GM19023 (cell line): Measurements from ENCODE around the gene TMEM63B.
"Not testable (repeated sequence)": the region's sequence is repeated elsewhere in the genome, so short reads cannot be mapped to it uniquely, and the experiment has no call there.

Experiments used
- ATAC-seq: cut with Tn5 transposase; IDR thresholded peaks from one replicate; pipeline ENCODE4 v1.9.1; 2021; ENCODE audit warnings: mild to moderate bottlenecking, moderate library complexity; ENCODE audit not compliant: unreplicated experiment

The TMEM63B gene

DNA sequence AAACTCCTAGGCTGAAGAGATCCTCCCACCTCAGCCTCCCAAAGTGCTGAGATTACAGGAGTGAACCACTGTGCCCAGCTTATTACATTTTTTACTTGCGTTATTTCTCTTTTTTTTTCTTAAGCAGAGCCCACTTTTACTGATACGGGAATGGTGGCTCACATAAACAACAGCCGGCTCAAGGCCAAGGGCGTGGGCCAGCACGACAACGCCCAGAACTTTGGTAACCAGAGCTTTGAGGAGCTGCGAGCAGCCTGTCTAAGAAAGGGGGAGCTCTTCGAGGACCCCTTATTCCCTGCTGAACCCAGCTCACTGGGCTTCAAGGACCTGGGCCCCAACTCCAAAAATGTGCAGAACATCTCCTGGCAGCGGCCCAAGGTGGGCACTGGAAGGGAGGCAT lies 41.8 kb downstream of the TMEM63B start:
- ATAC-seq = no peak

DNA sequence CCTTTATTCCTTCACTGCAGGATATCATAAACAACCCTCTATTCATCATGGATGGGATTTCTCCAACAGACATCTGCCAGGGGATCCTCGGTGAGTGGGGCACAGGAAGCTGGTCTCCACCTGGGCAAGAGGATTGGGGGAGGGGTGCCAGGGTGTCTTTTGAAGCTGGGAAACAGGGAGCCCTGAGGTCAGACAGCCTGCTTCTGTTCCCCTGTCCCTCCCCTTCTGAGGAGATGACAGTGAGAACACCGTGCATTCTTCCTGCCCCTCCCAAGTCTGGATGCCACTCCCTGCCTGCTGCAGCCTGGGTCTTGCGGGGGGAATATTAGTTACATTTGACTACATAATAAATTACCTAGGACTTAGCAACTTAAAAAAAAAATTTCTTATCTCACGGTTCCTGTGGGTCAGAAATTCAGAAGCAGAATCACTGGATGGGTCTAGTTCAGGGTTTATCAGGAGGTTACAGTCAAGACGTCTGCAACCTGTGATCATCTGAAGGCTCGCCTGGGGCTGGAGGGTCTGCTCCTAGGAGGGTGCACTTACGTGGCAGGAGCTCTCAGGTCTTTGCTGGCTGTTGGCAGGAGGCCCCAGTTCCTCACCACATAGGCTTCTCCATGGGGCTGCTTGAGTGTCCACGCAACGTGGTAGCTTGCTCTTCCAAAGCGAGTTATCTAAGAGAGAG lies 42.7 kb downstream of the TMEM63B start:
- no peak for ATAC-seq

- ATAC-seq = no peak
These were observed 44.7 kb downstream of the TMEM63B start for GRCh38 chr6:44171899-44172546.

DNA sequence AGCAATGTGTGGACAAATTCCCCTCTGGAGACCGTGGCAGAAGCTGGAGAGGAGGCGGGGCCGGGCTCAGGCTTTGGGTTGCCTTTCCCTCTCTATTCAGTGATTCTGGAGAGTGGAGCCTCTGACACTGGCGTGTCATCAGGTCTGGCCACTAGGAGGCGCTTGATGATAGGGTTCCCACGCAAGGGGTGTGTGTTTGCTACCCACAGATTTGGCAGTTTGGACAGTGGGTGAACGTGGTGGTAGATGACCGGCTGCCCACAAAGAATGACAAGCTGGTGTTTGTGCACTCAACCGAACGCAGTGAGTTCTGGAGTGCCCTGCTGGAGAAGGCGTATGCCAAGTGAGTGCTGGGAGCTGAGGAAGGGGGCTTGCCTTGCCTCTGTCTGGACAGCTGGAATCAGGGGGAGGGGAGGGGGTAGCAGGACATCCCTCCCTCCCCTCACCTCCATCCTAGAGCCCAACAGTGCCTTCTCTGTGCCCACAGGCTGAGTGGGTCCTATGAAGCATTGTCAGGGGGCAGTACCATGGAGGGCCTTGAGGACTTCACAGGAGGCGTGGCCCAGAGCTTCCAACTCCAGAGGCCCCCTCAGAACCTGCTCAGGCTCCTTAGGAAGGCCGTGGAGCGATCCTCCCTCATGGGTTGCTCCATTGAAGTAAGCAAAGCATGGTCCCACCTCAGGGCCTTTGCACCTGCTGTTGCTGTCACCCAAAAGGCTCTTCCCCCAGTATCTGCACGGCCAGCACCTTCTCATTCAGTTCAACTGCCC lies 45.6 kb downstream of the TMEM63B start:
- peak; percentile 75 for ATAC-seq

- ATAC-seq = no peak
These were observed 48.9 kb downstream of the TMEM63B start for GRCh38 chr6:44176130-44176761.

GRCh38 chr6:44176762-44177509 lies 49.6 kb downstream of the TMEM63B start:
- no peak for ATAC-seq

DNA sequence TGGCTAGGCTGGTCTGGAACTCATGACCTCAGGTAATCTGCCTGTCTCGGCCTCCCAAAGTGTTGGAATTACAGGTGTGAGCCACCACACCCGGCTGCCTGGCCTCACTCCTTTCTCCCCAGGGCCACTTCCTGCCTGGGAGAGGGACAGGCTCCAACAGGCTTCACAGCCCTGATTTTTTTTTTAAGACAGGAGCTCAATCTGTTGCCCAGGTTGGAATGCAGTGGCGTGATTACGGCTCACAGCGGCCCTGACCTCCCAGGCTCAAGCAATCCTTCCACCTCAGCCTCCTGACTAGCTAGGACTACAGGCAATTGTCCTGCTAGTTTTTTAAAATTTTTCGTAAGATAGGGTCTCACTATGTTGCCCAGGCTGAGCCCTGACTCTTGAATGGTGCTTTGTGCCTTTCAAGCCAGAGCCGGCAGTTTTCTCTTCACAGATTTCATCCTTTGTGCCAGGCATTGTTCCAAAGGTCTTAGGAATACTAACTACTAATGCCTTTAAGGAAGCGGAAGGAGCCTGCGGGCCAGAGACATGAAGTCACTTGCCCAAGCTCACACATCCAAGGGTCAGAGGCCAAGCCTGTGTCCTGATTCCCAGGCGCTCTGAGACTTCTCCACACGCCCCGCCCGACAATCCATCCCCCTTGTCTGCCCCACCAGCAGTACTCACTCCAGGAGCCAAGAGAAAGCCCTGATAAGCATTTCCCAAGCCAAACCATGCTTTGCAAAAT lies 50.5 kb downstream of the TMEM63B start:
- no peak for ATAC-seq

DNA sequence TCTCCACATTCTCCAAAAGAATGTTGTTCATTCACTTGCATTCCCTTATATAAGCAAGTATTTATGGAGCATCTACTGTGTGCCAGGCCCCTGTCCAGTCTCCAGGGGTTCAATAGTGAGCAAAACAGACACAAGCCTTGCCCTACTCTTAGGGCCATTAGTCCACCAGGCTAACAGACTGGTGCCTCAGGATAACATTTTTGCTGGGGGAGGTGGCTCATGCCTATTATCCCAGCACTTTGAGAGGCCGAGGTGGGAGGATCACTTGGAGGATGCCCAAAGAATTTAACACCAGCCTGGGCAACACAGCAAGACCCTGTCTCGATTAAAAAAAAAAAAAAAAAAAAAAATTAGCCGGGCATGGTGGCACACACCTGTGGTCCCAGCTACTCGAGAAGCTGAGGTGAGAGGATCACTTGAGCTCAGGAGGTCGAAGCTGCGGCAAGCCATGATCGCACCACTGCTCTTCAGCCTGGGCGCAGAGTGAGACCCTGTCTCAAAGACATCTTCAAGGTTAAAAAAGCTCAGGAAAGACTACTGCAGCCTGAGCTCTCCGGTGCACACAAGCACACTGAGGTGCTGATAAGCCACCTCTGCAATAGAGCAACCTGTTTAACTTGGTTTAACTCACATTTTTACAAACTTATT lies 51.2 kb downstream of the TMEM63B start:
- no peak for ATAC-seq

GRCh38 chr6:44179072-44179536 lies 51.8 kb downstream of the TMEM63B start:
- no peak for ATAC-seq

- no peak for ATAC-seq
These were observed 52.3 kb downstream of the TMEM63B start for GRCh38 chr6:44179648-44180047.

GRCh38 chr6:44180406-44180805 lies 53.1 kb downstream of the TMEM63B start:
- no peak for ATAC-seq

DNA sequence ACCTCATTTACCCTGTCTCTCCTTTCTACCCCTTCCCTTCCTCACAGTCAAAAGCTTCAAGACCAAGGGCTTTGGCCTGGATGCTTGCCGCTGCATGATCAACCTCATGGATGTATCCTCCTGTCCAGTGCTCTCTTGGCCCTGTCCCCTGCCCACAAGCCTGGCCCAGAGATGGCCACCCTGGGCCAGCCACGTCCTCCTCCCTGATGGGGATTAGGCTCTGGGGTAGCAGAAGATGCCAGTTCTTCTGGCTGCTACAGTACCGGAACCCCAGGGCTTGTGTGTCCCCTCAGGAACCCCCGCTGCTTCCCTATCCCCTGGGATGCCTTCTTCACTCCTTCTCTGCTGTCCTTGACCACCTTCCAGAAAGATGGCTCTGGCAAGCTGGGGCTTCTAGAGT lies 53.5 kb downstream of the TMEM63B start:
- no peak for ATAC-seq

GRCh38 chr6:44181784-44182183 lies 54.4 kb downstream of the TMEM63B start:
- not testable (repeated sequence) for ATAC-seq

- ATAC-seq = no peak
These were observed 55.6 kb downstream of the TMEM63B start for GRCh38 chr6:44182911-44183390.

DNA sequence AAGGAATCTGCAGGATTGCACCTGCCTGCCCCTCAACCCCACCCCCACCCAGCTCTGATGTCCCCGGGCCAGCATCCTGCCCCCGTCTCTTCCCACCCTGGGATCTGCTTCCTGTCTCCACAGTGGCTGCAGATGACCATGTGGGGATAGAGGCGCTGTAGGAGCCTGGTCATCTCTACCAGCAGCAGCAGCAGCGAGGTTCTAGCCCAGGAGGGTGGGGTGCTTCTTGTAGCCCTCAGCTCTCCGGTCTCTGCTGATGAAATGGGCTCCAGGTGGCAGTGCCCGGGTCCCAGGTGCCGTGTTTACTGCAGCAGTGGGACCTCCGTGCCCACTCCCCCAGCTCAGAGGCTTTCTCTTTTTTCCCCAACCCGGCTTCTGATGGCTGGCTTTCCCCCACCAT lies 56.4 kb downstream of the TMEM63B start:
- no peak for ATAC-seq

DNA sequence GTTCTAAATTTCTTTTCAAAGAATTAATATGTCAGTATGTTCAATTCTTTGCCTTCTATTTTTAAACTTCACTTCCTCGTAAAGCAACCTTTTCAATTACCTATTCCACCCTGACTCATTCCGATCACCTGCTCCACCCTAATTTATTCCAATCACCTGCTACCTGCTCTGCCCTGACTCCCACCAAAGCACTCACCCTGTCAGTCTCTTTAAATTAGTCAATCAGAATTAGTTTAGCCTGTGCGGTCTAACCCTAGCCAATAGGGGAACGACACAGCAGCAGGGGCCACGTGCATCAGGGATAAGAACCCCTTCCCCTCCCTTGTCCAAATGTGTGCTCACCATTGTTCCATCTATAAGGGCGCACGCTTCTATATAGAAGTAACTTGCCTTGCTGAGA lies 58.0 kb downstream of the TMEM63B start:
- not testable (repeated sequence) for ATAC-seq

- ATAC-seq = no peak
These were observed 58.7 kb downstream of the TMEM63B start for GRCh38 chr6:44185953-44186634.

GRCh38 chr6:44186635-44187025 lies 59.3 kb downstream of the TMEM63B start:
- no peak for ATAC-seq

GRCh38 chr6:44188819-44189218 lies 61.5 kb downstream of the TMEM63B start:
- ATAC-seq = no peak
